Measurements from ENCODE around the gene TOMM34. TPM values are rescaled to one million over a fixed set of nuclear protein-coding genes. Genes with fewer than 3 reads are reported as not detected.

The TOMM34 gene
- total RNA-seq, 1 donor from 2014 or later: 16.0 TPM

GRCh38 chr20:44900231-44900854 lies 59.9 kb downstream of the TOMM34 start:
- intact Hi-C loops (cut with DNase I): no loop called here
- peaks cover 43% of the 10 kb centered on the region for H3K36me3 ChIP-seq
- peaks cover 50% of the 10 kb centered on the region for H3K4me1 ChIP-seq
- peak; percentile 29 for ATAC-seq
- TF ChIP-seq, protein P1, sequence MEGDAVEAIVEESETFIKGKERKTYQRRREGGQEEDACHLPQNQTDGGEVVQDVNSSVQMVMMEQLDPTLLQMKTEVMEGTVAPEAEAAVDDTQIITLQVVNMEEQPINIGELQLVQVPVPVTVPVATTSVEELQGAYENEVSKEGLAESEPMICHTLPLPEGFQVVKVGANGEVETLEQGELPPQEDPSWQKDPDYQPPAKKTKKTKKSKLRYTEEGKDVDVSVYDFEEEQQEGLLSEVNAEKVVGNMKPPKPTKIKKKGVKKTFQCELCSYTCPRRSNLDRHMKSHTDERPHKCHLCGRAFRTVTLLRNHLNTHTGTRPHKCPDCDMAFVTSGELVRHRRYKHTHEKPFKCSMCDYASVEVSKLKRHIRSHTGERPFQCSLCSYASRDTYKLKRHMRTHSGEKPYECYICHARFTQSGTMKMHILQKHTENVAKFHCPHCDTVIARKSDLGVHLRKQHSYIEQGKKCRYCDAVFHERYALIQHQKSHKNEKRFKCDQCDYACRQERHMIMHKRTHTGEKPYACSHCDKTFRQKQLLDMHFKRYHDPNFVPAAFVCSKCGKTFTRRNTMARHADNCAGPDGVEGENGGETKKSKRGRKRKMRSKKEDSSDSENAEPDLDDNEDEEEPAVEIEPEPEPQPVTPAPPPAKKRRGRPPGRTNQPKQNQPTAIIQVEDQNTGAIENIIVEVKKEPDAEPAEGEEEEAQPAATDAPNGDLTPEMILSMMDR (IDR thresholded peaks at IDR 0.05): no peak
- H3K9me3 ChIP-seq: no peaks in the 10 kb centered on the region
- no peak for DNase-seq
- no peak overlapping the region for H3K27ac ChIP-seq
- no peaks in the 10 kb centered on the region for H3K27me3 ChIP-seq
- H3K4me3 ChIP-seq: no peak overlapping the region

DNA sequence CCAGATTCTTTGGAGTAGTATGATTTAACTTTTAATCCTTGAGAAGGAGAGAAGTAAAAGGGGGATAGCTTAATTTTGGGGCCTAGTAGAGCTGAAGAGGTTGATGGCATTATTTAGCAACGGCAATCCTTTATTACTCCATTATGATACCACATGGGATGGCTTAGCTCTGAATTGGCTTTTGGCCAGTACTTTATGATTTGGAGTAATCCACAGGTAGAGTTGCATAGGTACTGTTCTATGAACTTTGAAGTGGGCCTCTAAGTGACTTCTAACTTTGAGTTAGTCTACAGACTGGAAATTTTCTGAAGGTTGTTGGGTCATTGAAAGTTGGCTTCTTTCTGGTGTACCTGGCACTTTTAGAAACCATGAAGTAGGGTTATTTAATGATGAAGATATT lies 63.1 kb downstream of the TOMM34 start:
- ATAC-seq: no peak
- Histone ChIP-seq H3K27ac (peak overlapping the region; percentile 61), H3K4me1 (peaks cover 70% of the 10 kb centered on the region)

GRCh38 chr20:44896583-44896982 lies 63.6 kb downstream of the TOMM34 start:
- no peaks in the 10 kb centered on the region for H3K27me3 ChIP-seq
- H3K4me3 ChIP-seq: no peak overlapping the region
- H3K36me3 ChIP-seq: peaks cover 6% of the 10 kb centered on the region
- no peaks in the 10 kb centered on the region for H3K9me3 ChIP-seq
- peaks cover 74% of the 10 kb centered on the region for H3K4me1 ChIP-seq
- intact Hi-C loops (cut with DNase I): no loop called here
- H3K27ac ChIP-seq: peak overlapping the region; percentile 61
- TF ChIP-seq, protein P1 (IDR thresholded peaks at IDR 0.05): no peak
- peak; percentile 53 for ATAC-seq
- no peak for DNase-seq

More for the DNA sequence above, 63.1 kb downstream of the TOMM34 start:
- intact Hi-C loops (cut with DNase I): no loop called here
- Histone ChIP-seq H3K4me3 (no peak overlapping the region), H3K27me3 (no peaks in the 10 kb centered on the region), H3K36me3 (peaks cover 11% of the 10 kb centered on the region), H3K9me3 (no peaks in the 10 kb centered on the region)
- TF ChIP-seq, protein P1 (IDR thresholded peaks at IDR 0.05): no peak
- DNase-seq: no peak

GRCh38 chr20:44894959-44895358 lies 65.2 kb downstream of the TOMM34 start:
- intact Hi-C loops (cut with DNase I): no loop called here
- H3K9me3 ChIP-seq: no peaks in the 10 kb centered on the region
- no peak overlapping the region for H3K27ac ChIP-seq
- TF ChIP-seq, protein P1 (IDR thresholded peaks at IDR 0.05): no peak
- H3K4me3 ChIP-seq: no peak overlapping the region
- H3K27me3 ChIP-seq: no peaks in the 10 kb centered on the region
- no peaks in the 10 kb centered on the region for H3K36me3 ChIP-seq
- peaks cover 80% of the 10 kb centered on the region for H3K4me1 ChIP-seq
- ATAC-seq: no peak
- no peak for DNase-seq

Other genes with a start within 250 kb of the TOMM34 start
- gene CCN5, start 245.0 kb downstream of the TOMM34 start, total RNA-seq: 112 TPM
- gene KCNK15, start 214.5 kb downstream of the TOMM34 start, total RNA-seq: 1.1 TPM
- gene RIMS4, start 149.9 kb downstream of the TOMM34 start, total RNA-seq: 3.2 TPM
- gene YWHAB, start 74.7 kb downstream of the TOMM34 start, total RNA-seq: 185 TPM
- gene PABPC1L, start 50.3 kb downstream of the TOMM34 start, total RNA-seq: 46.4 TPM
- 52.6 TPM for gene STK4, start 6.1 kb upstream of the TOMM34 start, total RNA-seq
- 1.6 TPM for gene KCNS1, start 140.7 kb upstream of the TOMM34 start, total RNA-seq
- 1.3 TPM for gene WFDC5, start 154.8 kb upstream of the TOMM34 start, total RNA-seq
- gene WFDC12, start 164.1 kb upstream of the TOMM34 start, total RNA-seq: 1.8 TPM
- gene PI3, start 214.5 kb upstream of the TOMM34 start, total RNA-seq: 4.1 TPM
- gene SEMG1, start 246.6 kb upstream of the TOMM34 start, total RNA-seq: not detected

Measured in upper lobe of right lung (tissue), 1 donor.